Measurements from ENCODE around the gene MAPK6. TPM values are rescaled to one million over a fixed set of nuclear protein-coding genes. Genes with fewer than 3 reads are reported as not detected.

The MAPK6 gene
- total and polyA plus RNA-seq, 2 of the 8 experiments (the other 6 are each of a cell fraction or from before 2014, with no cell fraction given) = 22.6 to 108 TPM

- TF ChIP-seq CHD7 (IDR thresholded peaks at IDR 0.05; ENCODE audit: insufficient replicate concordance, low read length) = no peak
- no peak for TF ChIP-seq CTBP2 (IDR thresholded peaks at IDR 0.05; ENCODE audit: borderline replicate concordance, insufficient read depth, insufficient read length, low read length)
- no peak for TF ChIP-seq KDM4A (IDR thresholded peaks at IDR 0.05; ENCODE audit: low read depth, low read length, severe bottlenecking)
- no peak for TF ChIP-seq NANOG (IDR thresholded peaks at IDR 0.05; ENCODE audit: insufficient read depth, low read depth, low read length, poor library complexity, severe bottlenecking)
- no peak for TF ChIP-seq BCL11A (IDR thresholded peaks at IDR 0.05; ENCODE audit: low read depth in 2 of 2, low read length in 2 of 2)
- no peak for TF ChIP-seq SP4 (IDR thresholded peaks at IDR 0.05; ENCODE audit: low read length)
- TF ChIP-seq SAP30 (IDR thresholded peaks at IDR 0.05; ENCODE audit: insufficient read depth, insufficient replicate concordance, low read length) = no peak
Measured at GRCh38 chr15:52106641-52107040, 87.6 kb downstream of the MAPK6 start (continued).

Data from H1 (cell line).